H1 (cell line): Measurements from ENCODE around the gene PGBD5. TPM values are rescaled to one million over a fixed set of nuclear protein-coding genes. Genes with fewer than 3 reads are reported as not detected.

ENCODE experiments used
- CTCF ChIA-PET: fragments of 300-600 bp; sonication (Branson Sonifier 250); formaldehyde crosslinking; loops from one replicate; lab custom pipeline; 2021; ENCODE audit not compliant: partially characterized antibody; lab: Charles Lee
- POLR2A ChIA-PET: fragments of 300-600 bp; sonication (Branson Sonifier 250); formaldehyde crosslinking; loops from one replicate; lab custom pipeline; 2021; ENCODE audit warnings: inconsistent platforms; ENCODE audit not compliant: partially characterized antibody; lab: Charles Lee
- DNase-seq, 2 experiments: peaks; one replicate each; pipeline versions ENCODE4 v3.0.0 to v3.0.0-alpha.2; 2010 to 2022; ENCODE audit warnings: low spot score in 2 of 2, low read depth in 1 of 2, mixed read lengths in 1 of 2
- FAIRE-seq: peaks from 2 replicates; lab custom pipeline; 2011; peaks lifted over from hg19 to GRCh38; lab: Jason Lieb, UNC
- H2AFZ ChIP-seq: 2 replicates; pipeline ENCODE4 v1.8.1; 2012; ENCODE audit warnings: low read length, inconsistent platforms
- H2AK5ac ChIP-seq: 2 replicates; pipeline ENCODE4 v1.6.1; 2013; ENCODE audit warnings: low read depth, low read length
- H2BK120ac ChIP-seq: replicated peaks from 2 replicates; pipeline ENCODE3; 2013; ENCODE audit warnings: low read depth, low read length, inconsistent platforms
- H2BK12ac ChIP-seq: 2 replicates; pipeline ENCODE4 v1.6.1; 2013; ENCODE audit warnings: low read depth, low read length
- H2BK15ac ChIP-seq: 2 replicates; pipeline ENCODE4 v1.6.1; 2013; ENCODE audit warnings: low read length
- H2BK20ac ChIP-seq: 2 replicates; pipeline ENCODE4 v1.6.1; 2013; ENCODE audit warnings: low read length
- H2BK5ac ChIP-seq: 2 replicates; pipeline ENCODE4 v1.6.1; 2013; ENCODE audit warnings: low read depth, low read length
- H3K14ac ChIP-seq: 2 replicates; pipeline ENCODE4 v1.6.1; 2013; ENCODE audit warnings: inconsistent platforms; ENCODE audit not compliant: insufficient read length
- H3K18ac ChIP-seq: 2 replicates; pipeline ENCODE4 v1.6.1; 2013; ENCODE audit warnings: low read length; ENCODE audit errors: extremely low read depth
- H3K23ac ChIP-seq: 2 replicates; pipeline ENCODE4 v1.6.1; 2013; ENCODE audit warnings: inconsistent platforms; ENCODE audit not compliant: insufficient read length
- H3K23me2 ChIP-seq: 2 replicates; pipeline ENCODE4 v1.6.1; 2013; ENCODE audit warnings: low read depth, low read length
- H3K27ac ChIP-seq: 2 replicates; pipeline ENCODE4 v1.6.1; 2011; ENCODE audit warnings: low read depth, low read length, inconsistent platforms
- H3K27me3 ChIP-seq, 4 experiments: replicated peaks in 1 of 4; 1 replicate in 1 of 4; 2 replicates in 3 of 4; pipeline versions ENCODE4 v1.6.1 to v1.8.1; 2011 to 2013; ENCODE audit warnings: low read length in 3 of 4, mild to moderate bottlenecking in 3 of 4, inconsistent platforms in 2 of 4, mixed read lengths in 2 of 4, moderate library complexity in 1 of 4; ENCODE audit not compliant: control insufficient read depth in 3 of 4, insufficient read depth in 3 of 4; ENCODE audit errors: extremely low read depth in 1 of 4
- H3K36me3 ChIP-seq, 4 experiments: 2 replicates each; pipeline versions ENCODE4 v1.6.1 to v1.8.1; 2011 to 2013; ENCODE audit warnings: mild to moderate bottlenecking in 4 of 4, low read length in 3 of 4, moderate library complexity in 2 of 4, control low read depth in 1 of 4, inconsistent platforms in 1 of 4; ENCODE audit not compliant: insufficient read depth in 4 of 4, control insufficient read depth in 2 of 4
- H3K4ac ChIP-seq: replicated peaks from 2 replicates; pipeline ENCODE3; 2013; ENCODE audit warnings: low read length, low read depth, mixed read lengths, inconsistent platforms; ENCODE audit not compliant: insufficient read length
- H3K4me1 ChIP-seq, 4 experiments: replicated peaks in 1 of 4; 1 replicate in 1 of 4; 2 replicates in 3 of 4; pipeline versions ENCODE4 v1.6.1 to v1.8.1; 2011 to 2013; ENCODE audit warnings: low read length in 3 of 4, inconsistent platforms in 2 of 4, mixed read lengths in 1 of 4; ENCODE audit not compliant: insufficient read depth in 4 of 4, control insufficient read depth in 3 of 4
- H3K4me2 ChIP-seq, 2 experiments: 2 replicates each; pipeline versions ENCODE4 v1.6.1 to v1.8.1; 2011 to 2013; ENCODE audit warnings: low read depth in 2 of 2, low read length in 2 of 2, control low read depth in 1 of 2, inconsistent platforms in 1 of 2, mild to moderate bottlenecking in 1 of 2; ENCODE audit not compliant: insufficient read depth in 1 of 2
- H3K4me3 ChIP-seq, 4 experiments: fragments of 200-600, 300-600 bp in 1 of 4; sonication (generic), shearing (Covaris generic), sonication (Bioruptor Twin) in 1 of 4; 2 replicates each; pipeline versions ENCODE4 v1.5.1 to v1.8.1; 2011 to 2016; ENCODE audit warnings: low read length in 4 of 4, low read depth in 3 of 4, control low read depth in 2 of 4, inconsistent platforms in 2 of 4, mild to moderate bottlenecking in 2 of 4, mixed read lengths in 1 of 4, moderate library complexity in 1 of 4; ENCODE audit not compliant: insufficient read depth in 2 of 4; ENCODE audit errors: extremely low read depth in 1 of 4
- H3K56ac ChIP-seq: replicated peaks from 2 replicates; pipeline ENCODE3; 2013; ENCODE audit warnings: low read depth, mild to moderate bottlenecking, mixed read lengths, low read length, inconsistent platforms; ENCODE audit not compliant: insufficient read length
- H3K79me1 ChIP-seq: 2 replicates; pipeline ENCODE4 v1.6.1; 2013; ENCODE audit warnings: low read depth, low read length, control low read depth
- H3K79me2 ChIP-seq, 2 experiments: 2 replicates each; pipeline versions ENCODE4 v1.6.1 to v1.8.1; 2012 to 2013; ENCODE audit warnings: low read length in 2 of 2, mild to moderate bottlenecking in 2 of 2, inconsistent platforms in 1 of 2; ENCODE audit not compliant: insufficient read depth in 2 of 2, control insufficient read depth in 1 of 2
- H3K9ac ChIP-seq, 4 experiments: replicated peaks in 1 of 4; 1 replicate in 1 of 4; 2 replicates in 3 of 4; pipeline versions ENCODE4 v1.6.1 to v1.8.1; 2011 to 2013; ENCODE audit warnings: low read depth in 3 of 4, low read length in 3 of 4, control low read depth in 2 of 4, mild to moderate bottlenecking in 2 of 4, moderate library complexity in 2 of 4, inconsistent platforms in 1 of 4; ENCODE audit errors: extremely low read depth in 1 of 4
- H3K9me3 ChIP-seq, 2 experiments: 2 replicates each; pipeline versions ENCODE4 v1.6.1 to v1.8.1; 2012 to 2013; ENCODE audit warnings: mild to moderate bottlenecking in 2 of 2, moderate library complexity in 2 of 2, control low read depth in 1 of 2, inconsistent platforms in 1 of 2, low read depth in 1 of 2, low read length in 1 of 2, mixed read lengths in 1 of 2; ENCODE audit not compliant: insufficient read depth in 2 of 2
- H4K20me1 ChIP-seq, 2 experiments: replicated peaks in 1 of 2; 2 replicates each; pipeline versions ENCODE3 to v1.8.1; 2011 to 2013; ENCODE audit warnings: inconsistent platforms in 2 of 2, low read length in 2 of 2, mild to moderate bottlenecking in 1 of 2; ENCODE audit not compliant: insufficient read depth in 2 of 2, control insufficient read depth in 1 of 2
- H4K5ac ChIP-seq: 2 replicates; pipeline ENCODE4 v1.6.1; 2013; ENCODE audit warnings: low read length, low read depth, mixed read lengths, inconsistent platforms; ENCODE audit not compliant: insufficient read length
- H4K8ac ChIP-seq: 2 replicates; pipeline ENCODE4 v1.8.0; 2013; ENCODE audit warnings: mild to moderate bottlenecking, moderate library complexity, low read length, inconsistent platforms; ENCODE audit not compliant: insufficient read depth; ENCODE audit errors: extremely low read depth
- H4K91ac ChIP-seq: replicated peaks from 2 replicates; pipeline ENCODE3; 2013; ENCODE audit warnings: low read length, mixed read lengths, inconsistent platforms; ENCODE audit not compliant: insufficient read length
- EP300 ChIP-seq, 2 experiments: IDR thresholded peaks; 1 replicate in 1 of 2; 2 replicates in 1 of 2; pipeline ENCODE4 v1.6.1; 2011 to 2012; ENCODE audit warnings: low read depth in 2 of 2, low read length in 2 of 2, mild to moderate bottlenecking in 2 of 2, borderline replicate concordance in 1 of 2, inconsistent platforms in 1 of 2, moderate library complexity in 1 of 2
- GTF2F1 ChIP-seq: IDR thresholded peaks from 2 replicates; pipeline ENCODE4 v1.6.1; 2012; ENCODE audit warnings: low read depth, low read length, improper control_type of control experiment, borderline replicate concordance
- HDAC2 ChIP-seq, 2 experiments: fragments of 300-600 bp in 1 of 2; sonication (generic) in 1 of 2; IDR thresholded peaks; 2 replicates each; pipeline ENCODE4 v1.6.1; 2011 to 2012; ENCODE audit warnings: low read depth in 2 of 2, low read length in 2 of 2, mild to moderate bottlenecking in 2 of 2, moderate library complexity in 2 of 2, borderline replicate concordance in 1 of 2, inconsistent platforms in 1 of 2
- KDM5A ChIP-seq: fragments of 200-600 bp; IDR thresholded peaks from 2 replicates; pipeline ENCODE4 v1.7.1; 2012; ENCODE audit warnings: mild to moderate bottlenecking, low read length, inconsistent platforms, mixed read lengths
- MAFK ChIP-seq: IDR thresholded peaks from 2 replicates; pipeline ENCODE4 v1.6.1; 2012; ENCODE audit warnings: low read depth, mild to moderate bottlenecking, improper control_type of control experiment, low read length
- NANOG ChIP-seq: IDR thresholded peaks from 2 replicates; pipeline ENCODE4 v1.6.1; 2011; ENCODE audit warnings: low read length, low read depth, mild to moderate bottlenecking, inconsistent platforms; ENCODE audit not compliant: insufficient read depth, poor library complexity, severe bottlenecking
- POLR2A ChIP-seq, 2 experiments: IDR thresholded peaks; 1 replicate in 1 of 2; 2 replicates in 1 of 2; pipeline ENCODE4 v1.6.1; 2011; ENCODE audit warnings: low read depth in 2 of 2, low read length in 2 of 2, mild to moderate bottlenecking in 2 of 2; ENCODE audit errors: control extremely low read depth in 1 of 2
- POU5F1 ChIP-seq: IDR thresholded peaks from 2 replicates; pipeline ENCODE4 v1.6.1; 2011; ENCODE audit warnings: low read depth, mild to moderate bottlenecking, low read length, moderate library complexity
- SP4 ChIP-seq: IDR thresholded peaks from 2 replicates; pipeline ENCODE4 v1.6.1; 2012; ENCODE audit warnings: low read length, inconsistent platforms
- TBP ChIP-seq: IDR thresholded peaks from 2 replicates; pipeline ENCODE4 v1.6.1; 2011; ENCODE audit warnings: low read depth, low read length, improper control_type of control experiment
- WGBS, 2 experiments: shearing (Covaris generic) in 1 of 2; methylation state at CpG; one replicate each; pipeline versions ENCODE4 v1.1.6 to v1.1.7; 2013 to 2015; ENCODE audit warnings: low lambda C conversion rate in 2 of 2, mixed read lengths in 2 of 2, inconsistent platforms in 1 of 2, low coverage in 1 of 2, missing lambda C conversion rate in 1 of 2; ENCODE audit not compliant: insufficient replicate concordance in 2 of 2, insufficient coverage in 1 of 2, insufficient read length in 1 of 2; ENCODE audit errors: extremely low coverage in 1 of 2, missing lambda C conversion rate in 1 of 2; 5-methylcytosine and 5-hydroxymethylcytosine counted together
- polyA plus RNA-seq, 7 experiments: library from polyadenylated mRNA; depleted of rRNA in 3 of 7; stranded (reverse) in 5 of 7; unstranded in 2 of 7; fragments of >200 nt in 5 of 7; fragments of 200-250 nt in 2 of 7; gene quantifications; 1 replicate in 5 of 7; 2 replicates in 1 of 7; 4 replicates in 1 of 7; pipeline versions ENCODE4 v1.2.1 to v1.2.3, GENCODE V29; 2011 to 2013; ENCODE audit warnings: missing spikeins in 2 of 7, mixed read lengths in 2 of 7
- total RNA-seq: library from RNA; stranded (reverse); fragmentation: NEBNext Ultra II Directional; extraction: Animal tissue kit (Norgen Biotek cat#: 25700); gene quantifications from 2 replicates; pipeline ENCODE4 v1.2.1, GENCODE V29; 2021
- TF ChIP-seq, protein P1 (sequence below): IDR thresholded peaks from 2 replicates; pipeline ENCODE4 v1.6.1; 2012; ENCODE audit warnings: inconsistent platforms

The PGBD5 gene
- total and polyA plus RNA-seq, 2 of the 8 experiments (the other 6 are each of a cell fraction or from before 2014, with no cell fraction given) = 16.3 to 18.4 TPM

DNA sequence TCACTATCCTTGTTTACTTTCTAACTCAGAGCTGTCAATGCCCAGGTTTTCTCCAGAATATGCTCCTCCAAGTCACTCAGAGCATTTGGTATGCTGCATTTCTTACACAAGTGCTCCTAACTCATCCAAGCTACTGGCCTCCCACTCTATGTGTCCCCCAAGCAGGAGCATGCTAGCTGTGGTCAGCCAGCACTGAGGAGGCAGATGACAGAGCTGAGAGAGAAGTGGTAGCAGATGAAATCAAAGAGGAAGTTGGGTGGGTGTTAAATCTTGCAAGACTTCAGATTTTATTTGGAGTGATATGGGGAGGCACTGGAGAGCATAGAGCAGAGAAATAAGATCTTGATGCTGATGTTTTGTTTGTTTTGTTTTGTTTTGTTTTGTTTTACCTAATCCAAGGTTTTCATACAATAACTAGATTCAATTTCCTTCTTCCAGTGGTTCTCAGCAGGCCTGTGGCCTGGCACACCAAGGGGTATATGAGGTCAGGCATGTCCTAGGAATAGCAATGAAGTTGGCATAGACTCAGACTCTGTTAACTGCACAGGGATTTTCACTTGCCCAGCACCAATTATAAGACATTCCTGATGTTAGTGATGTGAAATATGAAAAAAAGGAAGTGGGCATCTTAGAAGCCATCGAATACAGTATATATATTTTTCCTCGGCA lies 3.1 kb upstream of the PGBD5 start:
- no peaks in the 10 kb centered on the region; the same call in 1 of the 2 replicates for H3K79me1 ChIP-seq
- H3K4ac ChIP-seq = no peak overlapping the region
- H2BK5ac ChIP-seq = peak overlapping the region; percentile 85; the same call in 1 of the 2 replicates
- H2AFZ ChIP-seq = 0 out of 2 replicates have a peak overlapping the region, but pooled peaks have one; percentile 18
- H3K36me3 ChIP-seq = no peaks in the 10 kb centered on the region
- DNase-seq (no peak), FAIRE-seq (no peak)
- H3K56ac ChIP-seq = no peak overlapping the region
- H3K27ac ChIP-seq = no peak overlapping the region
- H3K4me2 ChIP-seq = peak overlapping the region in 1 of 2 experiments; percentile 2; a peak in 1 of 4 replicates
- H3K23ac ChIP-seq = no peak overlapping the region
- H3K27me3 ChIP-seq = peaks cover 0 to 11% (median 8%) of the 10 kb centered on the region in 4 experiments; a peak in 5 of 7 replicates
- no peak overlapping the region for H3K14ac ChIP-seq
- peak overlapping the region; percentile 88; the same call in 1 of the 2 replicates for H3K18ac ChIP-seq
- peak overlapping the region; percentile 67 for H2BK120ac ChIP-seq
- H3K4me3 ChIP-seq = no peak overlapping the region
- H3K23me2 ChIP-seq = peaks cover 14% of the 10 kb centered on the region; the same call in 1 of the 2 replicates
- H4K20me1 ChIP-seq = peaks cover 3 to 10% of the 10 kb centered on the region in 2 experiments
- H4K8ac ChIP-seq = no peak overlapping the region
- peak overlapping the region; percentile 86; the same call in 1 of the 2 replicates for H2BK12ac ChIP-seq
- WGBS, 2 experiments = 94% methylated on average over 2 of the region's 2 CpGs; no CpG with 5 or more reads in 1 of the 2 experiments
- H4K91ac ChIP-seq = peak overlapping the region; percentile 50
- no peak overlapping the region; the same call in 1 of the 2 replicates for H2AK5ac ChIP-seq
- ChIA-PET CTCF (interaction anchor here (0.6 to 2.7 kb wide), 4 partner anchors 12 to 638 kb away, joined by 3 to 9 read pairs (median 6); partner anchors contain the start of gene COG2), POLR2A (interaction anchor here (1.6 kb wide), 3 partner anchors 15 to 34 kb away, joined by 3 to 6 read pairs (median 5); no protein-coding TSS in a partner anchor)
- H3K9me3 ChIP-seq = no peaks in the 10 kb centered on the region
- no peak overlapping the region for H4K5ac ChIP-seq
- no peak overlapping the region for H2BK15ac ChIP-seq
- no peak overlapping the region for H3K9ac ChIP-seq
- H3K79me2 ChIP-seq = peaks cover 0 to 10% of the 10 kb centered on the region in 2 experiments; a peak in 2 of 4 replicates
- peaks cover 8 to 36% (median 13%) of the 10 kb centered on the region in 4 experiments for H3K4me1 ChIP-seq
- H2BK20ac ChIP-seq = peak overlapping the region; percentile 88; the same call in 1 of the 2 replicates
- TF ChIP-seq KDM5A (no peak), EP300 (IDR thresholded peaks at IDR 0.05; ENCODE audit: borderline replicate concordance in 1 of 2, low read depth in 2 of 2, low read length in 2 of 2) (no peak), POU5F1 (no peak), NANOG (no peak), MAFK (no peak), HDAC2 (IDR thresholded peaks at IDR 0.05; ENCODE audit: borderline replicate concordance in 1 of 2, low read depth in 2 of 2, low read length in 2 of 2) (no peak), POLR2A (IDR thresholded peaks at IDR 0.05; ENCODE audit: control extremely low read depth in 1 of 2, low read depth in 2 of 2, low read length in 2 of 2) (no peak), SP4 (no peak), TBP (no peak), GTF2F1 (no peak)
- TF ChIP-seq, protein P1, sequence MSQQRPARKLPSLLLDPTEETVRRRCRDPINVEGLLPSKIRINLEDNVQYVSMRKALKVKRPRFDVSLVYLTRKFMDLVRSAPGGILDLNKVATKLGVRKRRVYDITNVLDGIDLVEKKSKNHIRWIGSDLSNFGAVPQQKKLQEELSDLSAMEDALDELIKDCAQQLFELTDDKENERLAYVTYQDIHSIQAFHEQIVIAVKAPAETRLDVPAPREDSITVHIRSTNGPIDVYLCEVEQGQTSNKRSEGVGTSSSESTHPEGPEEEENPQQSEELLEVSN = no peak
